Lower lobe of right lung (tissue), 2 donors: Measurements from ENCODE around the gene PECR. TPM values are rescaled to one million over a fixed set of nuclear protein-coding genes. Genes with fewer than 3 reads are reported as not detected.

ENCODE experiments used
- ATAC-seq, 2 donors: fragments of 200-7000 bp; cut with Tn5 transposase; one replicate each; pipeline ENCODE4 v1.9.1; 2020 to 2022; ENCODE audit warnings: mild to moderate bottlenecking in 2 of 2, moderate library complexity in 2 of 2
- DNase-seq: peaks from one replicate; pipeline ENCODE4 v3.0.0-alpha.2; 2020
- H3K27ac ChIP-seq: fragments of 200-600 bp; one replicate; pipeline ENCODE4 v1.8.0; 2022
- H3K27me3 ChIP-seq: fragments of 200-600 bp; one replicate; pipeline ENCODE4 v1.8.0; 2022; ENCODE audit warnings: low read depth
- H3K36me3 ChIP-seq: fragments of 200-600 bp; one replicate; pipeline ENCODE4 v1.8.0; 2022; ENCODE audit warnings: mild to moderate bottlenecking
- H3K4me1 ChIP-seq: fragments of 200-600 bp; one replicate; pipeline ENCODE4 v1.8.0; 2022
- H3K4me3 ChIP-seq: fragments of 200-600 bp; one replicate; pipeline ENCODE4 v1.8.0; 2022; ENCODE audit warnings: mild to moderate bottlenecking
- H3K9me3 ChIP-seq: fragments of 200-600 bp; one replicate; pipeline ENCODE4 v1.8.0; 2022
- CTCF ChIP-seq: fragments of 200-600 bp; IDR thresholded peaks from one replicate; pipeline ENCODE4 v1.8.0; 2022; ENCODE audit warnings: antibody characterized with exemption, mild to moderate bottlenecking
- intact Hi-C: fragments of 100-400 bp; cut with DNase I; formaldehyde crosslinking; loops from one replicate; pipeline ENCODE4 v1.11.0; 2022
- long read RNA-seq: library from polyadenylated mRNA; unstranded; transcript quantifications from one replicate; pipeline ENCODE4 v2.0.0, GENCODE V29; 2021
- total RNA-seq: library from RNA; stranded (reverse); fragmentation: NEBNext Ultra II Directional; extraction: Animal tissue kit (Norgen Biotek cat#: 25700); gene quantifications from one replicate; pipeline ENCODE4 v1.2.1, GENCODE V29; 2021
- donor health status: DM: no; HTN: yes; CAD: no; lungs with severe emphysema.

Gene PECR
- total RNA-seq = 18.5 TPM
- long read RNA-seq, transcript PECR-201 (8 exons, 1,853 nt) = major isoform, 16 of 21 reads
- long read RNA-seq, partial matches to known transcripts = 0 of 21 reads
- long read RNA-seq, other reads (novel, unspliced or antisense) = 5 of 21 reads

GRCh38 chr2:216081487-216082116 is at the start of gene PECR, which contains the start of gene TMEM169:
Gene PECR (minus strand): TSS chr2:216081809. CDS start chr2:216081741, 68 bp downstream.
Gene TMEM169 (plus strand): TSS chr2:216081919. CDS start chr2:216095964, 14,045 bp downstream.
- no peak for TF ChIP-seq CTCF
- H3K36me3 ChIP-seq = no peaks in the 10 kb centered on the region
- peak; percentile 99 for ATAC-seq
- DNase-seq = peak; percentile 90
- peak within 1 kb of the TSS; percentile 74 for H3K4me3 ChIP-seq
- intact Hi-C loops = no loop called here
- peaks cover 26% of the 10 kb centered on the region for H3K4me1 ChIP-seq
- H3K9me3 ChIP-seq = no peaks in the 10 kb centered on the region
- H3K27me3 ChIP-seq = no peaks in the 10 kb centered on the region
- H3K27ac ChIP-seq = peak within 1 kb of the TSS; percentile 62

- Histone ChIP-seq H3K9me3 (no peaks in the 10 kb centered on the region), H3K4me3 (no peak overlapping the region), H3K27ac (no peak overlapping the region), H3K36me3 (peaks cover 97% of the 10 kb centered on the region), H3K4me1 (peaks cover 3% of the 10 kb centered on the region), H3K27me3 (no peaks in the 10 kb centered on the region)
- DNase-seq (no peak), ATAC-seq (no peak)
- intact Hi-C loops = no loop called here
- TF ChIP-seq CTCF = no peak
Observed at GRCh38 chr2:216130346-216130971, 48.9 kb upstream of the PECR start.

GRCh38 chr2:216126943-216127342 is 45.3 kb upstream of the PECR start:
- intact Hi-C loops = no loop called here
- peaks cover 97% of the 10 kb centered on the region for H3K36me3 ChIP-seq
- H3K4me3 ChIP-seq = no peak overlapping the region
- no peak overlapping the region for H3K27ac ChIP-seq
- ATAC-seq (no peak), DNase-seq (no peak)
- no peaks in the 10 kb centered on the region for H3K9me3 ChIP-seq
- H3K4me1 ChIP-seq = no peaks in the 10 kb centered on the region
- no peaks in the 10 kb centered on the region for H3K27me3 ChIP-seq
- TF ChIP-seq CTCF = no peak

- TF ChIP-seq CTCF = no peak
- no peaks in the 10 kb centered on the region for H3K27me3 ChIP-seq
- H3K27ac ChIP-seq = no peak overlapping the region
- no peaks in the 10 kb centered on the region for H3K4me1 ChIP-seq
- ATAC-seq = no peak
- intact Hi-C loops = no loop called here
- no peaks in the 10 kb centered on the region for H3K9me3 ChIP-seq
- no peak overlapping the region for H3K4me3 ChIP-seq
- no peak for DNase-seq
- H3K36me3 ChIP-seq = peaks cover 100% of the 10 kb centered on the region
Observed at GRCh38 chr2:216121255-216121654, 39.6 kb upstream of the PECR start.

GRCh38 chr2:216119986-216120385 is 38.4 kb upstream of the PECR start:
- DNase-seq (no peak), ATAC-seq (peak; percentile 53 to 79)
- peaks cover 90% of the 10 kb centered on the region for H3K36me3 ChIP-seq
- H3K4me3 ChIP-seq = no peak overlapping the region
- intact Hi-C loops = no loop called here
- no peaks in the 10 kb centered on the region for H3K27me3 ChIP-seq
- H3K9me3 ChIP-seq = no peaks in the 10 kb centered on the region
- H3K27ac ChIP-seq = no peak overlapping the region
- no peak for TF ChIP-seq CTCF
- peaks cover 9% of the 10 kb centered on the region for H3K4me1 ChIP-seq
